NCI-H2227 treated with DMSO at 0.1 percent for 48 hours (cell line): Measurements from ENCODE around the gene PAQR4.
A peak's percentile ranks its signal among the peaks of the same experiment; 100 is the strongest.
"Not testable (repeated sequence)": the region's sequence is repeated elsewhere in the genome, so short reads cannot be mapped to it uniquely, and the experiment has no call there.

Experiments used
- DNase-seq: peaks from one replicate; lab custom pipeline; 2025; lab: John Stamatoyannopoulos, UW

PAQR4 gene

GRCh38 chr16:2968738-2969544, at the start of gene PAQR4:
PAQR4 (plus strand) TSS chr16:2969348; CDS start chr16:2969675, 327 bp downstream.
- peak; percentile 85 for DNase-seq

- peak; percentile 61 for DNase-seq
These were observed 49.5 kb upstream of the PAQR4 start for GRCh38 chr16:2919511-2920255.

GRCh38 chr16:2923481-2923880, 45.7 kb upstream of the PAQR4 start:
- no peak for DNase-seq

- no peak for DNase-seq
These were observed 44.0 kb upstream of the PAQR4 start for GRCh38 chr16:2924901-2925755.

GRCh38 chr16:2925951-2926649, 43.0 kb upstream of the PAQR4 start:
- DNase-seq, result no peak

GRCh38 chr16:2926650-2926999, 42.5 kb upstream of the PAQR4 start:
- DNase-seq, result no peak

GRCh38 chr16:2927010-2927646, 42.0 kb upstream of the PAQR4 start:
- DNase-seq, result peak; percentile 87

GRCh38 chr16:2928151-2928550, 41.0 kb upstream of the PAQR4 start:
- DNase-seq, result not testable (repeated sequence)

GRCh38 chr16:2928796-2929195, 40.4 kb upstream of the PAQR4 start:
- DNase-seq, result no peak

- DNase-seq, result no peak
These were observed 39.5 kb upstream of the PAQR4 start for GRCh38 chr16:2929693-2930092.

- no peak for DNase-seq
These were observed 38.9 kb upstream of the PAQR4 start for GRCh38 chr16:2930236-2930635.

GRCh38 chr16:2931231-2931914, 37.8 kb upstream of the PAQR4 start:
- DNase-seq, result not testable (repeated sequence)

- no peak for DNase-seq
These were observed 36.0 kb upstream of the PAQR4 start for GRCh38 chr16:2933136-2933535.

- no peak for DNase-seq
These were observed 35.4 kb upstream of the PAQR4 start for GRCh38 chr16:2933701-2934100.

- DNase-seq, result no peak
These were observed 34.7 kb upstream of the PAQR4 start for GRCh38 chr16:2934450-2934849.

- DNase-seq, result no peak
These were observed 32.6 kb upstream of the PAQR4 start for GRCh38 chr16:2936436-2937011.

GRCh38 chr16:2937170-2937569, 32.0 kb upstream of the PAQR4 start:
- DNase-seq, result no peak

GRCh38 chr16:2938206-2938605, 30.9 kb upstream of the PAQR4 start:
- no peak for DNase-seq

GRCh38 chr16:2939968-2940367, 29.2 kb upstream of the PAQR4 start:
- DNase-seq, result no peak

GRCh38 chr16:2942045-2942444, 27.1 kb upstream of the PAQR4 start:
- DNase-seq, result no peak
